HFF-Myc (cell line): ENCODE measurements around the gene EBF4.

ENCODE experiments used
- DNase-seq: peaks from one replicate; pipeline ENCODE4 v3.0.0-alpha.2; 2011; ENCODE audit warnings: low read depth; ENCODE audit errors: extremely low read depth
- H3K4me3 ChIP-seq: replicated peaks from 2 replicates; pipeline ENCODE4 v1.5.1; 2011; ENCODE audit warnings: low read depth, mild to moderate bottlenecking, control low read depth, low read length
- CTCF ChIP-seq: IDR thresholded peaks from 2 replicates; pipeline ENCODE4 v1.5.1; 2012; ENCODE audit warnings: mild to moderate bottlenecking, low read depth, low read length, control low read depth; ENCODE audit errors: missing control alignments

EBF4 gene

GRCh38 chr20:2654384-2654822 lies 38.2 kb upstream of the EBF4 start:
- DNase-seq: no peak
- no peak for TF ChIP-seq CTCF
- peak overlapping the region; percentile 100 for H3K4me3 ChIP-seq

GRCh38 chr20:2654831-2655230 lies 37.7 kb upstream of the EBF4 start:
- no peak for TF ChIP-seq CTCF
- H3K4me3 ChIP-seq: peak overlapping the region; percentile 100
- no peak for DNase-seq

- TF ChIP-seq CTCF: no peak
- peak overlapping the region; percentile 100 for H3K4me3 ChIP-seq
- no peak for DNase-seq
Observed at GRCh38 chr20:2655331-2656116, 37.1 kb upstream of the EBF4 start.

- TF ChIP-seq CTCF: no peak
- no peak for DNase-seq
- H3K4me3 ChIP-seq: peak overlapping the region; percentile 100
Observed at GRCh38 chr20:2656471-2657117, 36.0 kb upstream of the EBF4 start.

- TF ChIP-seq CTCF: no peak
- no peak overlapping the region; the same call in 1 of the 2 replicates for H3K4me3 ChIP-seq
- DNase-seq: no peak
Observed at GRCh38 chr20:2657241-2657640, 35.3 kb upstream of the EBF4 start.

- no peak for TF ChIP-seq CTCF
- no peak overlapping the region for H3K4me3 ChIP-seq
- no peak for DNase-seq
Observed at GRCh38 chr20:2657674-2658073, 34.9 kb upstream of the EBF4 start.
